ENCODE data around the gene EIF3K.

EIF3K gene

DNA sequence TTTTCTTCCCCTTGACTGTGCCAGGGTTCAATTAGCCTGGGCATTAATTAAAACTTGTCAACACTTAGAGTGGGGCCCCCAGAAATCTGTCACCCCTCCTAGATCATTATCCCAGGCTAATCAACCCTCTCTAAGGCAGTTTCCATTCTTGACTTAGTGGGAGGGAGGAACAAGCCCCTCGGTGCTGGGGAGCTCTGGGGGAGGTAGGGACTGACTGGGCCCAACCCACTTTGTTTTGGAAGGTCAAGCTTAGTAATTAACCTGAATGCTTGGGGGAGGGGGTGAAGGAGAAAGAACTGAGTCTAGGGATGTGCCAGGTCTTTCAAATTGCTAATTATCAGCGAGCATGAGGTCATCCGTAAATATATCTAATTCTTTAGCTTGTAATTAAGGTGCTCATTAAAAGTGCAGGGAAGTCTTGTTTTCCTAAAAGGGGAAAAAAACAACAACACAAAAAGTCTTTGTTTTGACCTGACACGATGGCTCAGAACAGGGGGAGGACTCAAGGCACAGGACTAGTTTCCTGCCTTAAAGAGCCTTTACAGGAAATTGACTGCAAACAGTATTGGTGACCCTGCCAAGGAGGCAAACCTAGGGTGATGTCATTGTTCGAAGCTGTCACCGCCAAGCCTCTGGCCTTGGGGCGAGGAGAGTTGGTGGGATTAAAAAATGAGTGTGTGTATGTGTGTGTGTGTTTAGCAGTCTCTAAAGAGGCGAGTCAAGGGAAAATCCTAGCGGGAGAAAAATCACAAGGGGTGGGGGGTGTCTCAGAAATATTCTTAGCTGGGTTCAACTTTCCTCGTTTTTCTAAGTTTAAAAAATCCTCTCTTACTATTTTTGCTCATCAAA is 47.9 kb downstream of the EIF3K start:
- no peak for DNase-seq (ENCODE audit: low spot score)

- no peak for DNase-seq (ENCODE audit: low spot score)
Measured at GRCh38 chr19:38667661-38668171, 48.7 kb downstream of the EIF3K start.

DNA sequence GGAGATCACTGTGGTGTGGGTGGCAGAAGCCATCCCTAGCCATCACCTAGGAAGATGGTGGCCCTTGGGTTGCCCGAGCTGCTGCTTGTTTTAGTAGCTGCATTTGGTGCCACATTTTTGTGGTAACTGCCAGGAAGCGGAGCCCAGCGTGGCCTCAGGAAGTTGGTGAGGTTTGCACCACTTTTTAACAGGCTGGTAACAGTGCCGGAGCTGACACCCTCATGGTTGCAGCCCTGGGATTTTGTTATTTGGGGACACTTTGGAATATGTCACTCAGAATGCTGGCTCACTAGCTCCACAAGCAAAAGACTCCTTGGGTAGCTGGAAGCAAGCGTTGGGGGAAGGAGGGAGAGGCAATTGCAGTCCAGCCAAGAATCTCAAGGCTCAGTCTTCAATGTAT is 50.6 kb downstream of the EIF3K start:
- DNase-seq (ENCODE audit: low spot score) = no peak

DNA sequence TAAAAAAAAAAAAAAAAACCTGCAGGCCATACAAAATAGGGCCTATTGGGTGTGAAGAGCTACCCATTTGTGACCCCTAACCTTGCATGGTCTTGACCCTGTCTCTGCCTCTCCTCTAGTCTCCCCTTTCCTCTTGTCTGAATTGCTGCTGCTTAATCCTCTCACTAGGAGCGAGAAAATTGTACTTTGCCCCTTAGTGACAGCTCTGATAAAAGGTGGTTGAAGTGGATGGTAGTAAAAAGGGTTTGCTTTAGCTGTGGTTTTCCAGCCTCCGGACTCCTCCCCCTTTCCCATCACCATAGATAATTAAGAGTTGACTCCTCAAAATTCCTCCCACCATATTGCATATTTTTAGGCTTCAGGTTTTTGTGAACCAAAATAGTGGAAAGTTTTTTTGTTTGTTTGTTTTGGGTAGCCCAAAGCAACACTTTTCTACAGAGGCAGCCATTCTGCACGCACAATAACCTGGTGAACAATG is 52.0 kb downstream of the EIF3K start:
- peak; percentile 57 for DNase-seq (ENCODE audit: low spot score)

DNA sequence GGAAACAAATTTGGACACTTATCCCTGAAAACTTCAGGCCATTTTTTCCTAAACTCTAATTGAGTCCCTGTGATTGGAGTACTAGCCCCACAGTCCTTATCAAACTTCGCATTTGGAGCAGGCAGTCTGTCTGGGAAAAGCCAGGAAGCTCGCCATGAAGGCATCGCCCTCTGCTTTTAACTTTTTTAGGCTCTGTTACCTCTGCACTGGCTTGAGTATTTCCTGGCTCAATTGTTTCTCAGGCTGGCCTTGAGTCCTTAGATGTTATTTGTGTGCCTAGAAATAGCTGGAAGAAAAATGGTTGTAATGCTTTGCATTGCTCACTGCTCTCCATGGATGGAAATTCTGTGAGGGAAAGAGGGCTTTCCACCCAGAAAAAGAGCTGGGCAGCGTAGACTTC is 52.7 kb downstream of the EIF3K start:
- DNase-seq (ENCODE audit: low spot score) = no peak

GRCh38 chr19:38673030-38673429 is 54.0 kb downstream of the EIF3K start:
- no peak for DNase-seq (ENCODE audit: low spot score)

- no peak for DNase-seq (ENCODE audit: low spot score)
Measured at GRCh38 chr19:38674388-38675171, 55.6 kb downstream of the EIF3K start.

GRCh38 chr19:38675611-38676010 is 56.6 kb downstream of the EIF3K start:
- DNase-seq (ENCODE audit: low spot score) = no peak

DNA sequence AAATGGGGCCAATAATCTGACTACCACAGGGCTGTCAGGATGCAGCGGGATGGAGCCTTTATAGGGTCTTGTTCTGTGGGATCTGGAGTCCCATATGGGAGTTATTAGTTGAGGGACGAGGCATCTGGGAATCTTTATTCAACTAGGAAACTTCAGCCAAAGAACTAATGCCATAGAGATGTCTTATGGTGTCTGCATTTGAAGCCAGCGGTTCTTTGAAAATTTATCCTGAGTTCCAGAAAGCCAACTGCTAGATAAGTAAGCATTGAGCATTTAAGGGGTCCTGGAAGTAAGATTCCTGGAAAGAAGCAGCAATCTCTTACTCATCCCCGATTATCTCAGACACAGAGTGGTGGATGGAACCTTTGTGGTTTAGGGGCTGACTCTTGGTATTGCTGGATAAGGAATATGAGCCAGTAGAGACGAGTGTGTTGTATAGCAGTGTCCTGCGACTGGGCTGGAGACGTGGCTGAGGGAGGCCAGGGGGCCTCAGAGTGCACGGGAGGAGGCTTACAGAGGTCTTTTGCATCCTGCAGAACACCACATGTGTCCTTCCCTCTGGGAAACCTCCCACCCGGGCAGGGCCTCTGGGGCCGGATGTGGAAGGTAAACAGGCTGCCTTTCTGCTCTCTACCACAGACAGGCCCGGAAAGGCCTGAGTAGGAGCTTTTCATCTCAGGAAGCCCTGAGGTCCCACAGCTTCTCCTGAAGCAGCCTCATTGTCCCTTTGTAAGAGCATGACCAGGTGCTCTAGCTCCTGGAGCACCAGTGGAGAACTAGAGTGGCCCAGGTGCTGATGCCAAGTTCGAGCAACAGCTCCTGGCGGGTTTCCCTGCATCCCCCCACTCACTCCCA is 57.3 kb downstream of the EIF3K start:
- DNase-seq (ENCODE audit: low spot score) = no peak

DNA sequence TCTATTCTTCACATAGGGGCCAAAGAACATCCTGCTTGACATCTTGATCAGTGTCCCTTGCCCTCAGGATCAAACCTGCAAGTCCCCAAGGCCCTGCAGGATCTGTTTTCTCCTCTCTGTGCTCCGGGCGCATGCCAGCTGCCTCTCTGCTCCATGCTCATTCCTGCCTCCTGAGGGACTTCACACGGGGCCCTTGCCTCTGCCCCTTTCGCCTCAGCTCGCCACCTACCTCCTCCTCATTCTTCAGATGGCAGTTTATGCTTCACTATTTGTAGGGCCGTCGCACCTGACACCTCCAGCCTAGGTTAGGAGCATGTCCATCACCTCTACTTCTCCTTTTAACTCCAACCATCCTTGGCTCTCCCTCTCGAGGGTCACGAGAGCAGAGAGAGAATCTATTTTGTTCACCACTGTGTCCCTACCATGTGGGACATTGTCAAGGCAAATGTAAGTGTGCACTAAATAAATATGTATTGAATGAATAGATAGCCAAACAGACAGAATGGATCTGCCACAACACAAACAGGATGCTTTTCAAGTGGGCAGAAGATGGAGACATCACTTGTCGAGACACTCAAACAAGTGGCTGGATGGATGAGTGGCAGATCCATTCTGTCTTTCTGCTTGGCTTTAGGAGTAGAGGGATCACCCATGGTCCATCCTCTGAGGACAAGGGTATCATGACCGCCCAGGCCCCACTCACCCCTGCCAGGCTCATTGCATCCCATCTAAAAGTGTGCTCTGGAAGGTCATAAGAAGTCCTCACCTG is 58.1 kb downstream of the EIF3K start:
- DNase-seq (ENCODE audit: low spot score) = no peak

GRCh38 chr19:38678217-38678890 is 59.4 kb downstream of the EIF3K start:
- no peak for DNase-seq (ENCODE audit: low spot score)

- DNase-seq (ENCODE audit: low spot score) = no peak
Measured at GRCh38 chr19:38678891-38679494, 60.0 kb downstream of the EIF3K start.

DNA sequence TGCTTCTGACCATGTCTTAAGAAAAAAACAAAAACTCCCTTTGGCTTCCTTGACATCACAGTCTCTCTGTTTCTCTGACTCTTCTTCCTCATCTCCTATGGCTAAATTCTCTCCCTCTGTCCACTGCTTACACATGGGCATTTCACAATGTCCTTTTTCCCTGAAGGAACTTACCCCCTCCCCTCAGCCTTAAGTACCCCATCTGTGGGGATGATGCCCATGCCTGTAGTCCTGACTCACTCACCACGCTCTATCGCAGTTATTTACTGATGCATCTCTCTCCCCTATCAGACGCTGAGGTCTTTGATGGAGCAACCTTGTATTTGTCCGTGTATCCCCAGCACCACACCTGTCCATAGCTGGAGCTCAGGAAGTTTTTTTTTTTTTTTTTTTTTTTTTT is 60.9 kb downstream of the EIF3K start:
- DNase-seq (ENCODE audit: low spot score) = no peak

DNA sequence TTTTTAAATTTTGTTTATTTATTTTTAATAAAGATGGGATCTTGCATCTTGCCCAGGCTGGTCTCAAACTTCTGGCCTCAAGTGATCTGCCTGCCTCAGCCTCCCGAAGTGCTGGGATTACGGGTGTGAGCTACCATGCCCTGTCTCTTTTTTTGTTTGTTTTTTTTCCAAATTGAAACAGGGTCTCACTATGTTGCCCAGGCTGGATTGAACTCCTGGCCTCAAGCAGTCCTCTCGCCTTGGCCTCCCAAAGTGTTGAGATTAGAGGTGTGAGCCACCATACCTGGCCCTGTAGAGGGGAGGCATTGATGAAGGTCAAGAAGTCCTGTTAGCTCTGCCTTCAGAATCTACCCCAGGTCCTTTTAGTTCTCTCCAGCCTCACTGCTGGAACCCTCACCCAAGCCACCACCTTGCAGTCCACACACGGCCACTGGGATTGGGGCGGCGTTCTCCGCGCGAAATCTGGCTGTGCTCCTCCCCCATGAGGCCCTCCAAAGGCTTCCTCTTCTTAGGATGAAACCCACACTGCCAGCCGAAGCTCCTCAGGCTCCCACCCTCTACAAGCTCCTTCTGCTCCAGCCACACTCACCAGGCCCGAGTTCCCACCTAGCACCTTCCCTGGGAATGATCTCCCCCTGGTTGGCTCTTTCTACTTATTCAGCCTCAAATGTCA is 63.3 kb downstream of the EIF3K start:
- no peak for DNase-seq (ENCODE audit: low spot score)

DNA sequence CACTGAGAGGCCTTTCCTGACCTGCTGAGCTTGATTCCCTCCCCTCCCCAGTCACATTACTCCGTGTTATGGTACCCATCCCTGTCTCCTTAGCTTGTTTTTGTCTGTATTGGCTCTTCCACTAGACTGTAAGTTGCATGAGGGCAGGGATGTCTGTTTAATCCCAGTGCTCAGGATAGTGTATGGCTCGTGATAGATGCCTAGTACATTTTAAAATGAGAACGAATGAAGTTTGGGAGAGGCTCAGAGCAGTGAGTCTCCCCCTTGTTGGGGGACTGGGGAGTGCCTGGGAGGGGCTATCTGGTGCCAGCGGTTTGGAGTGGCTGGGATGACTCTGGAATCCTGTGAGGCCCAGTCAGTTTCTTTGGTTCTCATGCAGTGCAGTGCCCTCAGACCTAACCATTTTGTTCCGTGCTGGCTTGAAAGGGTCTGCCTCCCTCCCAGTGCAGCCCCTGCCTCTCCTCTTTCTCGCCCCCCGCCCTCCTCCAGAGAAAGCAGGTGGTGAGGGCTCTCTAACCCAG is 63.9 kb downstream of the EIF3K start:
- DNase-seq (ENCODE audit: low spot score) = peak; percentile 48

- DNase-seq (ENCODE audit: low spot score) = peak; percentile 97
Measured at GRCh38 chr19:38683393-38684077, 64.5 kb downstream of the EIF3K start.

GRCh38 chr19:38684078-38684861 is 65.3 kb downstream of the EIF3K start:
- DNase-seq (ENCODE audit: low spot score) = peak; percentile 94
